PC-9 (cell line): ENCODE results near the gene PURA.

Experiments used
- EZH2 ChIP-seq: fragments of 200-600 bp; sonication (generic); IDR thresholded peaks from 2 replicates; pipeline ENCODE4 v1.8.0; 2017; ENCODE audit warnings: antibody characterized with exemption, low read depth
- TF ChIP-seq, protein P1 (sequence below): fragments of 200-600 bp; sonication (generic); conservative IDR thresholded peaks from 2 replicates; pipeline ENCODE4 v1.6.1; 2017; ENCODE audit warnings: mixed run types, antibody characterized with exemption, mild to moderate bottlenecking, moderate library complexity

DNA sequence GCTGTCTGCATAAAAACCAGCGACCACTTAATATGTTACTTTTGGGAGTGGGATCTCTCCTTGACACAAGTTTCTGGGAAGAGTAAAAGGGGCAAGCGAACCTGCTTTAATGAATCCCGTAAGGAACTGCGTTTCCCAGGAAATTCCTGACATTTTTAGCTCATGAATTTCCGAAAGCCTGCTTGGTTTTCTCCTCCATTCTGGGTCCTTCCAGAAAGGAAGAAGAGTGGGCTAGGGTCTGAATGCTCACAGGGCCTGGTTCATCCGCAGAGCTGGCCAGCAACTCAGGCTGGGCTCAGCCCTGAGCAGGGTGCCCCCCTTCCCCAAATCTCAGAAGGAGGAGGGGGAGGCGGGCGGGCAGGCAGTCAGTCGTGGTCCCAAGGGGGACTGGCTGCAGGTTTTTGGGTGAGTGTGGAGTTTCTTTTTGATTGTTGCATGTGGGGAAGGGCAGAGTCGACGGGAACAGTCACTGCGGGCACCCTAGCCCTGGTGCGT is 1.2 kb upstream of the PURA start:
- no peak for TF ChIP-seq EZH2
- TF ChIP-seq, protein P1, sequence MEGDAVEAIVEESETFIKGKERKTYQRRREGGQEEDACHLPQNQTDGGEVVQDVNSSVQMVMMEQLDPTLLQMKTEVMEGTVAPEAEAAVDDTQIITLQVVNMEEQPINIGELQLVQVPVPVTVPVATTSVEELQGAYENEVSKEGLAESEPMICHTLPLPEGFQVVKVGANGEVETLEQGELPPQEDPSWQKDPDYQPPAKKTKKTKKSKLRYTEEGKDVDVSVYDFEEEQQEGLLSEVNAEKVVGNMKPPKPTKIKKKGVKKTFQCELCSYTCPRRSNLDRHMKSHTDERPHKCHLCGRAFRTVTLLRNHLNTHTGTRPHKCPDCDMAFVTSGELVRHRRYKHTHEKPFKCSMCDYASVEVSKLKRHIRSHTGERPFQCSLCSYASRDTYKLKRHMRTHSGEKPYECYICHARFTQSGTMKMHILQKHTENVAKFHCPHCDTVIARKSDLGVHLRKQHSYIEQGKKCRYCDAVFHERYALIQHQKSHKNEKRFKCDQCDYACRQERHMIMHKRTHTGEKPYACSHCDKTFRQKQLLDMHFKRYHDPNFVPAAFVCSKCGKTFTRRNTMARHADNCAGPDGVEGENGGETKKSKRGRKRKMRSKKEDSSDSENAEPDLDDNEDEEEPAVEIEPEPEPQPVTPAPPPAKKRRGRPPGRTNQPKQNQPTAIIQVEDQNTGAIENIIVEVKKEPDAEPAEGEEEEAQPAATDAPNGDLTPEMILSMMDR, result no peak
